CD4-positive, alpha-beta memory T cell (primary cell): ENCODE measurements around the gene LTV1. TPM values are rescaled to one million over a fixed set of nuclear protein-coding genes. Genes with fewer than 3 reads are reported as not detected.

Experiments used
- CTCF ChIA-PET: fragments of 350-600 bp; sonication (Branson Sonifier 250); formaldehyde crosslinking; loops from one replicate; lab custom pipeline; 2021; ENCODE audit warnings: inconsistent platforms; ENCODE audit not compliant: partially characterized antibody; lab: Charles Lee
- POLR2A ChIA-PET: fragments of 350-600 bp; sonication (Branson Sonifier 250); formaldehyde crosslinking; loops from one replicate; lab custom pipeline; 2021; ENCODE audit not compliant: partially characterized antibody; lab: Charles Lee
- DNase-seq, 5 donors: peaks; one replicate each; pipeline versions ENCODE4 v3.0.0 to v3.0.0-alpha.2; 2020 to 2022; ENCODE audit warnings: mixed read lengths in 1 of 5
- H3K27ac ChIP-seq: one replicate; pipeline ENCODE4 v1.7.0; 2013; ENCODE audit warnings: low read depth, low read length
- H3K27me3 ChIP-seq: 2 replicates; pipeline ENCODE4 v1.7.0; 2013; ENCODE audit warnings: mild to moderate bottlenecking, low read length, moderate library complexity; ENCODE audit not compliant: insufficient read depth
- H3K36me3 ChIP-seq: 2 replicates; pipeline ENCODE4 v1.7.0; 2013; ENCODE audit warnings: mild to moderate bottlenecking, low read length, moderate library complexity; ENCODE audit not compliant: insufficient read depth
- H3K4me1 ChIP-seq: 2 replicates; pipeline ENCODE4 v1.7.0; 2013; ENCODE audit warnings: mild to moderate bottlenecking, low read length, moderate library complexity; ENCODE audit not compliant: insufficient read depth
- H3K4me3 ChIP-seq, 2 donors: one replicate each; pipeline ENCODE4 v1.7.0; 2013; ENCODE audit warnings: low read length in 2 of 2, mild to moderate bottlenecking in 1 of 2
- H3K9me3 ChIP-seq, 2 donors: one replicate each; pipeline ENCODE4 v1.7.0; 2013; ENCODE audit warnings: low read length in 2 of 2, control low read depth in 1 of 2; ENCODE audit not compliant: control insufficient read depth in 1 of 2
- H3K27ac Mint-ChIP-seq, 7 donors: one replicate each; pipeline ENCODE4 v1.8.0; 2020 to 2021; ENCODE audit warnings: mixed read lengths in 7 of 7, mild to moderate bottlenecking in 6 of 7, inconsistent platforms in 3 of 7, moderate library complexity in 3 of 7
- H3K27me3 Mint-ChIP-seq, 2 donors: one replicate each; pipeline ENCODE4 v1.8.0; 2020 to 2021; ENCODE audit warnings: mixed read lengths in 2 of 2
- H3K36me3 Mint-ChIP-seq, 2 donors: one replicate each; pipeline ENCODE4 v1.8.0; 2020 to 2021; ENCODE audit warnings: mixed read lengths in 2 of 2, inconsistent platforms in 1 of 2, mild to moderate bottlenecking in 1 of 2
- H3K4me1 Mint-ChIP-seq, 4 donors: one replicate each; pipeline ENCODE4 v1.8.0; 2020 to 2021; ENCODE audit warnings: mixed read lengths in 4 of 4, mild to moderate bottlenecking in 1 of 4
- H3K4me3 Mint-ChIP-seq, 8 donors: one replicate each; pipeline ENCODE4 v1.8.0; 2020 to 2021; ENCODE audit warnings: mixed read lengths in 8 of 8, mild to moderate bottlenecking in 7 of 8, moderate library complexity in 6 of 8, inconsistent platforms in 3 of 8
- H3K9me3 Mint-ChIP-seq, 8 donors: one replicate each; pipeline ENCODE4 v1.8.0; 2020 to 2021; ENCODE audit warnings: mixed read lengths in 8 of 8, mild to moderate bottlenecking in 5 of 8, inconsistent platforms in 3 of 8, moderate library complexity in 1 of 8
- intact Hi-C: fragments of 100-400 bp; cut with micrococcal nuclease; formaldehyde crosslinking; loops from one replicate; pipeline ENCODE4 v1.15.1; 2023
- polyA plus RNA-seq, 2 donors: library from polyadenylated mRNA; unstranded; fragments of 300-500 nt; fragmentation: Illumina TruSeq; gene quantifications; one replicate each; pipeline ENCODE4 v1.2.3, GENCODE V29; 2021
- total RNA-seq, 2 experiments: library from RNA; stranded (reverse); gene quantifications; one replicate each; pipeline ENCODE4 v1.2.3, GENCODE V29; 2021

The LTV1 gene
- total and polyA plus RNA-seq, 4 experiments from 2014 or later = 18.2 to 28.1 (median 20.4) TPM

DNA sequence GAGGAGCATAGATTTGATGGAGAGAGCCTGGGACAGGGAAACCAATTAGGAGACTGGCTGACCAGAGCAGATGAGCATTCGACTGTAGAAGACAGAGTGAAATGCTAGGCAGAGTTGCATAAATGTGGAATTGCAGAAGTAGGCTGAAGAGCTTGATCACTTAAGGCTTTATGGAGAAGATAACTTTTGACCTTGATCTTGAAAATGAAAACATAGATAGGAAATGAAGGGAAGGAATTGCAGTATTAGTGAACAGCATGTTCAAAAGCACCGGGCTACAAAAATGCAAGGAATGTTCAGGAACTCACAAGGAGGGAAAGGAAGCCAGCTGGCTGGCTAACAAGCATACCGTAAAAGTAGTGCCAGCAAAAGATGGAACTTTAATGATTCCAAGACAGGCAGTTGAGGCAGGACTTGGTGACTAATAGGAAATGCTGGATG, 20.5 kb upstream of the LTV1 start:
- Mint-ChIP-seq H3K36me3 (peaks cover 18 to 25% of the 10 kb centered on the region in 2 donors), H3K9me3 (no peaks in the 10 kb centered on the region), H3K4me3 (no peak overlapping the region), H3K4me1 (peaks cover 0 to 1% (median under 1%) of the 10 kb centered on the region in 4 donors), H3K27ac (peak overlapping the region in 1 of 7 donors; percentile 9), H3K27me3 (no peaks in the 10 kb centered on the region)
- intact Hi-C loops = no loop called here
- Histone ChIP-seq H3K27me3 (no peaks in the 10 kb centered on the region), H3K4me3 (no peak overlapping the region), H3K27ac (no peak overlapping the region), H3K36me3 (peaks cover 7% of the 10 kb centered on the region), H3K4me1 (no peaks in the 10 kb centered on the region), H3K9me3 (no peaks in the 10 kb centered on the region)
- ChIA-PET POLR2A (interaction anchor here (1.4 kb wide), 1 partner anchor 20 kb away, joined by 3 read pairs; the partner anchor contains the start of gene LTV1), CTCF (no interaction called here)
- no peak for DNase-seq

GRCh38 chr6:143823548-143823947, 19.6 kb upstream of the LTV1 start:
- POLR2A ChIA-PET = no interaction called here
- no peak overlapping the region for H3K27ac Mint-ChIP-seq

GRCh38 chr6:143828572-143828971, 14.6 kb upstream of the LTV1 start:
- Mint-ChIP-seq H3K4me1 (no peaks in the 10 kb centered on the region), H3K27ac (no peak overlapping the region), H3K27me3 (no peaks in the 10 kb centered on the region), H3K36me3 (peaks cover 9 to 17% of the 10 kb centered on the region in 2 donors), H3K4me3 (no peak overlapping the region), H3K9me3 (no peaks in the 10 kb centered on the region)
- Histone ChIP-seq H3K4me3 (no peak overlapping the region), H3K4me1 (no peaks in the 10 kb centered on the region), H3K27ac (no peak overlapping the region), H3K27me3 (no peaks in the 10 kb centered on the region), H3K9me3 (no peaks in the 10 kb centered on the region), H3K36me3 (peaks cover 4% of the 10 kb centered on the region)
- ChIA-PET POLR2A (no interaction called here), CTCF (no interaction called here)
- intact Hi-C loops = no loop called here
- no peak for DNase-seq

More at GRCh38 chr6:143823548-143823947, 19.6 kb upstream of the LTV1 start:
- no peaks in the 10 kb centered on the region for H3K9me3 ChIP-seq
- intact Hi-C loops = no loop called here
- no peak overlapping the region for H3K4me3 ChIP-seq
- CTCF ChIA-PET = no interaction called here
- DNase-seq = no peak
- H3K36me3 Mint-ChIP-seq = peaks cover 17 to 25% of the 10 kb centered on the region in 2 donors
- H3K9me3 Mint-ChIP-seq = no peaks in the 10 kb centered on the region
- peaks cover 0 to 1% (median under 1%) of the 10 kb centered on the region in 4 donors for H3K4me1 Mint-ChIP-seq
- no peaks in the 10 kb centered on the region for H3K27me3 ChIP-seq
- no peak overlapping the region for H3K4me3 Mint-ChIP-seq
- H3K27me3 Mint-ChIP-seq = no peaks in the 10 kb centered on the region
- no peaks in the 10 kb centered on the region for H3K4me1 ChIP-seq
- H3K36me3 ChIP-seq = peaks cover 7% of the 10 kb centered on the region
- no peak overlapping the region for H3K27ac ChIP-seq

DNA sequence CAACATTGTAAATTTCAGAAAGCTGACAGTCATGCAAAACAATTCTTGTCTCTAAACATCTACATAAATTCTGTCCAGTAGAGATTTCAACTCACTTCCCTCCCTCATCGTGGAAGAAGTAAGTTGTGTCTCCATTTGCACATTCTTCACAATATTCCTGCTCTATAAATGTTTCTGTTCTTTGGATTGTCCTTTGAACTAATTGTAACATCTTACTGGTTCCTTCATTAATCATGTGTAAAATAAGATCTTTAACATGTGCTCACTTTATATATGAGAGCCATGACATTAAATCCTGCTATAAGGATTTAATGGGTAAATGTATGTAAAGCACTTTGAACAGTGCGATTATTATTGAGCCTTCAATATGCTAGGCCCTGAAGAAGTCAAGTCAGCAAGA, 7.0 kb upstream of the LTV1 start:
- H3K4me1 Mint-ChIP-seq = peaks cover 0 to 1% (median 0%) of the 10 kb centered on the region in 4 donors
- ChIA-PET CTCF (no interaction called here), POLR2A (no interaction called here)
- no peaks in the 10 kb centered on the region for H3K36me3 ChIP-seq
- no peak overlapping the region for H3K27ac ChIP-seq
- no peaks in the 10 kb centered on the region for H3K27me3 Mint-ChIP-seq
- no peaks in the 10 kb centered on the region for H3K9me3 Mint-ChIP-seq
- intact Hi-C loops = no loop called here
- no peaks in the 10 kb centered on the region for H3K9me3 ChIP-seq
- no peak overlapping the region for H3K4me3 Mint-ChIP-seq
- no peak for DNase-seq
- H3K36me3 Mint-ChIP-seq = no peaks in the 10 kb centered on the region
- no peak overlapping the region for H3K4me3 ChIP-seq
- no peaks in the 10 kb centered on the region for H3K27me3 ChIP-seq
- peak overlapping the region in 1 of 7 donors; percentile 1 for H3K27ac Mint-ChIP-seq
- no peaks in the 10 kb centered on the region for H3K4me1 ChIP-seq

DNA sequence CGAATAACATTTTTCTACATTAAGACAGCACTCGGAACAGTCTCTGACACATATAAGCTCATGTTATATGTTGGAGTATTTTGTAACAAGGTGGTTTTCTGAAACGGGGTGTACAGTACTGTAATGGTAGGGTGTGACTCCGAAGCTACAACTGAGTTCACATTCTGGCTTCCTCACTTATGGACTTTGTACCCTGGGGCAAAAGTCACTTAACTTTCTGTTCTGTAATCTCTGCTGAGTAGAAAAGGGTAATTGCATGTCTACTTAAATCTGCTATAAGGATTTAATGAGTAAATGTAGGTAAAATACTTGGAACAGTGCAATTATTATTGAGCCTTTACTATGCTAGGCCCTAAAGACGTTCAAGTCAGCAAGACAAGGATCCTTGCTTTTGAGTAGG, 4.7 kb upstream of the LTV1 start:
- no peak overlapping the region for H3K4me3 ChIP-seq
- peaks cover 6% of the 10 kb centered on the region for H3K4me1 ChIP-seq
- intact Hi-C loops = no loop called here
- H3K9me3 Mint-ChIP-seq = no peaks in the 10 kb centered on the region
- peaks cover 0 to 6% of the 10 kb centered on the region in 2 donors for H3K36me3 Mint-ChIP-seq
- H3K4me1 Mint-ChIP-seq = peaks cover 4 to 14% (median 5%) of the 10 kb centered on the region in 4 donors
- no peak overlapping the region for H3K27ac Mint-ChIP-seq
- no peak overlapping the region for H3K27ac ChIP-seq
- H3K4me3 Mint-ChIP-seq = no peak overlapping the region
- no peaks in the 10 kb centered on the region for H3K27me3 Mint-ChIP-seq
- no peak for DNase-seq
- no peaks in the 10 kb centered on the region for H3K36me3 ChIP-seq
- ChIA-PET POLR2A (no interaction called here), CTCF (interaction anchor here (0.6 kb wide), 1 partner anchor 36 kb away, joined by 3 read pairs; no protein-coding TSS in a partner anchor)
- H3K27me3 ChIP-seq = no peaks in the 10 kb centered on the region
- H3K9me3 ChIP-seq = no peaks in the 10 kb centered on the region

DNA sequence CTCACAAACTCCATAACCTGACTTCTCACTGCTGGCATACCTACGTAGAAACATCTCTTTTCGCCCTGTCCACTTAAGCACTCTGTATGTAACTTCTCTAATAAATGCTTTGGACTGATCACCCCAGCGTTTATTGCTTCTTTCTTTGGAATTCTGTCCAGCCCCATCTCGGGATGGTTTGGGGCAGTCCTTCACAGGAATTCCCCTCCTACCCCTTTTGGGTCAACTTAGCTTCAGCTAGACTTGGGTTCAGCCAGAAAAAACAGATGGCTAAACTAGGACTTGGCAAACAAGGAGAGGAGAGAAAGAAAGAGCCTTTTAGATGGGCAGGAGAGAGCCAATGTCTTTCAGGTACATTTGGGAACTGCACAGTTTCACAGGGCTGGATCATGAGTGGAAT, 3.9 kb upstream of the LTV1 start:
- Mint-ChIP-seq H3K9me3 (no peaks in the 10 kb centered on the region), H3K4me1 (peaks cover 10 to 22% (median 12%) of the 10 kb centered on the region in 4 donors), H3K27me3 (no peaks in the 10 kb centered on the region), H3K27ac (peak overlapping the region in 3 of 7 donors; percentile 6 to 73 (median 51)), H3K36me3 (peaks cover under 1 to 13% of the 10 kb centered on the region in 2 donors), H3K4me3 (no peak overlapping the region)
- Histone ChIP-seq H3K4me1 (peaks cover 12% of the 10 kb centered on the region), H3K4me3 (no peak overlapping the region), H3K36me3 (no peaks in the 10 kb centered on the region), H3K9me3 (no peaks in the 10 kb centered on the region), H3K27me3 (no peaks in the 10 kb centered on the region), H3K27ac (no peak overlapping the region)
- intact Hi-C loops = no loop called here
- ChIA-PET POLR2A (no interaction called here), CTCF (no interaction called here)
- no peak for DNase-seq

GRCh38 chr6:143840595-143841265, 2.4 kb upstream of the LTV1 start:
- Histone ChIP-seq H3K9me3 (no peaks in the 10 kb centered on the region), H3K27ac (no peak overlapping the region), H3K36me3 (peaks cover 10% of the 10 kb centered on the region), H3K4me1 (peaks cover 15% of the 10 kb centered on the region), H3K27me3 (no peaks in the 10 kb centered on the region), H3K4me3 (no peak overlapping the region)
- Mint-ChIP-seq H3K27me3 (no peaks in the 10 kb centered on the region), H3K9me3 (no peaks in the 10 kb centered on the region), H3K36me3 (peaks cover 4 to 17% of the 10 kb centered on the region in 2 donors), H3K4me1 (peaks cover 13 to 32% (median 20%) of the 10 kb centered on the region in 4 donors), H3K27ac (peak overlapping the region in 3 of 7 donors; percentile 43 to 80 (median 47)), H3K4me3 (peak overlapping the region in 4 of 8 donors; percentile 14 to 62 (median 38))
- ChIA-PET CTCF (interaction anchor here (0.7 kb wide), 1 partner anchor 99 kb away, joined by 3 read pairs; no protein-coding TSS in a partner anchor), POLR2A (no interaction called here)
- DNase-seq = no peak
- intact Hi-C loops = loop anchor here (5.0 to 10.0 kb wide), 2 partner anchors 254 to 303 kb away; partner anchors contain the start of gene SF3B5
